Inflammatory macrophage (primary cell): ENCODE results near the gene AGRN.
"Not testable (repeated sequence)": the region's sequence is repeated elsewhere in the genome, so short reads cannot be mapped to it uniquely, and the experiment has no call there.

Experiments
- DNase-seq, 2 donors: peaks; one replicate each; pipeline ENCODE4 v3.0.0-alpha.2; 2020 to 2022

AGRN gene

GRCh38 chr1:1093610-1093943, 73.7 kb downstream of the AGRN start:
- DNase-seq = no peak

- DNase-seq = no peak
These were observed 75.1 kb downstream of the AGRN start for GRCh38 chr1:1094981-1095380.

- DNase-seq = not testable (repeated sequence)
These were observed 76.2 kb downstream of the AGRN start for GRCh38 chr1:1096136-1096535.

- DNase-seq = no peak
These were observed 78.9 kb downstream of the AGRN start for GRCh38 chr1:1098681-1099421.

- DNase-seq = no peak
These were observed 79.7 kb downstream of the AGRN start for GRCh38 chr1:1099506-1100183.

- DNase-seq = no peak
These were observed 80.4 kb downstream of the AGRN start for GRCh38 chr1:1100296-1100695.

- no peak for DNase-seq
These were observed 81.6 kb downstream of the AGRN start for GRCh38 chr1:1101503-1101902.

- peak; percentile 50 to 73 for DNase-seq
These were observed 84.2 kb downstream of the AGRN start for GRCh38 chr1:1104152-1104551.
